T-helper 1 cell (primary cell): Measurements from ENCODE around the gene C4orf50.

Source experiments
- DNase-seq, 5 donors: peaks; one replicate each; pipeline ENCODE4 v3.0.0-alpha.2; 2012 to 2020
- total RNA-seq, 4 donors: gene quantifications; one replicate each; lab custom pipeline; 2026; lab: John Stamatoyannopoulos, UW

C4orf50 gene
- total RNA-seq, result 0.36 to 7.0 (median 3.8) reads per million in 4 donors

GRCh38 chr4:6018331-6018730 lies at the start of gene C4orf50:
Gene C4orf50, minus strand, starts transcription at chr4:6018431.
- no peak for DNase-seq

- no peak for DNase-seq
Measured at GRCh38 chr4:6065934-6066590, 47.8 kb upstream of the C4orf50 start.

- DNase-seq, result no peak
Measured at GRCh38 chr4:6065166-6065565, 46.9 kb upstream of the C4orf50 start.

GRCh38 chr4:6064383-6064782 lies 46.2 kb upstream of the C4orf50 start:
- DNase-seq, result no peak

GRCh38 chr4:6063684-6064083 lies 45.5 kb upstream of the C4orf50 start:
- DNase-seq, result no peak

- DNase-seq, result no peak
Measured at GRCh38 chr4:6062133-6062532, 43.9 kb upstream of the C4orf50 start.

GRCh38 chr4:6059375-6059805 lies 41.2 kb upstream of the C4orf50 start:
- DNase-seq, result no peak

- no peak for DNase-seq
Measured at GRCh38 chr4:6058531-6059374, 40.5 kb upstream of the C4orf50 start.

GRCh38 chr4:6056976-6057766 lies 38.9 kb upstream of the C4orf50 start:
- DNase-seq, result no peak

GRCh38 chr4:6055436-6055835 lies 37.2 kb upstream of the C4orf50 start:
- DNase-seq, result no peak

- DNase-seq, result no peak
Measured at GRCh38 chr4:6055030-6055429, 36.8 kb upstream of the C4orf50 start.

GRCh38 chr4:6054162-6054922 lies 36.1 kb upstream of the C4orf50 start:
- DNase-seq, result no peak

- no peak for DNase-seq
Measured at GRCh38 chr4:6052679-6053078, 34.4 kb upstream of the C4orf50 start.

- DNase-seq, result no peak
Measured at GRCh38 chr4:6050551-6050950, 32.3 kb upstream of the C4orf50 start.

- DNase-seq, result no peak
Measured at GRCh38 chr4:6049985-6050384, 31.8 kb upstream of the C4orf50 start.

GRCh38 chr4:6049278-6049677 lies 31.0 kb upstream of the C4orf50 start:
- no peak for DNase-seq

- DNase-seq, result no peak
Measured at GRCh38 chr4:6048537-6048936, 30.3 kb upstream of the C4orf50 start.

- no peak for DNase-seq
Measured at GRCh38 chr4:6047130-6047673, 29.0 kb upstream of the C4orf50 start.

- DNase-seq, result no peak
Measured at GRCh38 chr4:6046526-6047129, 28.4 kb upstream of the C4orf50 start.

GRCh38 chr4:6044805-6045204 lies 26.6 kb upstream of the C4orf50 start:
- no peak for DNase-seq

- no peak for DNase-seq
Measured at GRCh38 chr4:6044276-6044675, 26.0 kb upstream of the C4orf50 start.

- DNase-seq, result no peak
Measured at GRCh38 chr4:6043843-6044242, 25.6 kb upstream of the C4orf50 start.
